NB4 (cell line): ENCODE results near the gene SLC35D1.

ENCODE experiments used
- CTCF ChIP-seq: IDR thresholded peaks from one replicate; pipeline ENCODE4 v1.5.1; 2012; ENCODE audit warnings: low read depth, low read length
- POLR2A ChIP-seq: IDR thresholded peaks from 2 replicates; pipeline ENCODE4 v1.6.1; 2011; ENCODE audit warnings: mild to moderate bottlenecking; ENCODE audit not compliant: insufficient read length; ENCODE audit errors: extremely low read depth

DNA sequence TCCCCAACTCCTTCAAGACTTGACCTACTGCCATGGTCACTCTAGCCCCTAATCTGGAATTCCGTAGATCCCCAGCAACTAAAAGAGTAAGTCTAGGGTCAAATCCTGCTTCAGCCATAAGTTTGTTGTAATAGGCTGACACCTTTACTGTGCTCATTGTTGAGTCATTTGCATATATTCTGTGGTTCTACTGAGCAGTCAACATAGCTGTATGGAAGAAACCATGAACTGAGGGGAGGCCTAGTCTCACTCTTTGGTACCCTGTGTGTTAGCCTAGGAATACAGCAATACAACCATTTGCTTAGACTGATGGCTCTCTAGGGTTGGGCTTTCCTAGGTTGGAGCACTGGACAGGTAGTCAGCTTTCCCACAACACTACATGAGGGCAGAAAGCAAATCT is 23.6 kb upstream of the SLC35D1 start:
- no peak for TF ChIP-seq POLR2A
- no peak for TF ChIP-seq CTCF
